Keratinocyte (primary cell): Measurements from ENCODE around the gene DCP1B.

Experiments used
- EZH2 ChIP-seq: IDR thresholded peaks from one replicate; pipeline ENCODE4 v1.6.1; 2012; ENCODE audit warnings: inconsistent platforms, mild to moderate bottlenecking, low read length, moderate library complexity
- TF ChIP-seq, protein P1 (sequence below), 3 experiments: IDR thresholded peaks in 1 of 3; conservative IDR thresholded peaks in 1 of 3; optimal IDR thresholded peaks in 1 of 3; 2 replicates in 2 of 3; 3 replicates in 1 of 3; pipeline versions ENCODE3 to v1.5.1; 2011; ENCODE audit warnings: low read length in 3 of 3, mild to moderate bottlenecking in 3 of 3, moderate library complexity in 2 of 3, control low read depth in 1 of 3, inconsistent platforms in 1 of 3; ENCODE audit not compliant: insufficient read depth in 2 of 3; ENCODE audit errors: extremely low read depth in 1 of 3

DNA sequence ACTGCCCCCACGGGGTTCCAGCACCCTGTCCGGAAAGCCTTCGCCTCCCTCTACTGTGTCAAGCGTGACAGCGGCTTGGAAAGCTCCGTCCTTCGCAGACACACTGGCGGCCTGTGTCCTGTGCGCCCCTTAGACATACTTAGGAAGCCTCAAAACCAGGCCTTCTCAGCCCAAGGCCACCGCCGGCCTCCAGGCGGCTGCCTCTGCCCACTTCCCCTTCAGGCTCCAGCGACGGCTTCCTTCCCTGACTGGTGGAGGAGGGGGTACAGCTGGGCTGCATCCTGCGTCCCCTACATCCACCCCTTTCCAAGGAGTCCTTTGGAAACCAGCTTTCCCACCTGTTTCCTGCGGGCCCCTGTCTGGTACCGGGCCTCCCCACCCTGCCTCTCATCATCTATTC lies 83.3 kb downstream of the DCP1B start:
- no peak for TF ChIP-seq EZH2
- TF ChIP-seq, protein P1, sequence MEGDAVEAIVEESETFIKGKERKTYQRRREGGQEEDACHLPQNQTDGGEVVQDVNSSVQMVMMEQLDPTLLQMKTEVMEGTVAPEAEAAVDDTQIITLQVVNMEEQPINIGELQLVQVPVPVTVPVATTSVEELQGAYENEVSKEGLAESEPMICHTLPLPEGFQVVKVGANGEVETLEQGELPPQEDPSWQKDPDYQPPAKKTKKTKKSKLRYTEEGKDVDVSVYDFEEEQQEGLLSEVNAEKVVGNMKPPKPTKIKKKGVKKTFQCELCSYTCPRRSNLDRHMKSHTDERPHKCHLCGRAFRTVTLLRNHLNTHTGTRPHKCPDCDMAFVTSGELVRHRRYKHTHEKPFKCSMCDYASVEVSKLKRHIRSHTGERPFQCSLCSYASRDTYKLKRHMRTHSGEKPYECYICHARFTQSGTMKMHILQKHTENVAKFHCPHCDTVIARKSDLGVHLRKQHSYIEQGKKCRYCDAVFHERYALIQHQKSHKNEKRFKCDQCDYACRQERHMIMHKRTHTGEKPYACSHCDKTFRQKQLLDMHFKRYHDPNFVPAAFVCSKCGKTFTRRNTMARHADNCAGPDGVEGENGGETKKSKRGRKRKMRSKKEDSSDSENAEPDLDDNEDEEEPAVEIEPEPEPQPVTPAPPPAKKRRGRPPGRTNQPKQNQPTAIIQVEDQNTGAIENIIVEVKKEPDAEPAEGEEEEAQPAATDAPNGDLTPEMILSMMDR (optimal IDR thresholded peaks at IDR 0.05 in 1 of 3, IDR thresholded peaks at IDR 0.05 in 1 of 3, conservative IDR thresholded peaks at IDR 0.05 in 1 of 3; ENCODE audit: extremely low read depth in 1 of 3, insufficient read depth in 2 of 3, low read length in 3 of 3), result no peak
